ENCODE measurements around the gene LPCAT1. TPM values are rescaled to one million over a fixed set of nuclear protein-coding genes. Genes with fewer than 3 reads are reported as not detected.

Gene LPCAT1
- total RNA-seq, 2 donors from 2014 or later: 78.5 to 124 TPM

DNA sequence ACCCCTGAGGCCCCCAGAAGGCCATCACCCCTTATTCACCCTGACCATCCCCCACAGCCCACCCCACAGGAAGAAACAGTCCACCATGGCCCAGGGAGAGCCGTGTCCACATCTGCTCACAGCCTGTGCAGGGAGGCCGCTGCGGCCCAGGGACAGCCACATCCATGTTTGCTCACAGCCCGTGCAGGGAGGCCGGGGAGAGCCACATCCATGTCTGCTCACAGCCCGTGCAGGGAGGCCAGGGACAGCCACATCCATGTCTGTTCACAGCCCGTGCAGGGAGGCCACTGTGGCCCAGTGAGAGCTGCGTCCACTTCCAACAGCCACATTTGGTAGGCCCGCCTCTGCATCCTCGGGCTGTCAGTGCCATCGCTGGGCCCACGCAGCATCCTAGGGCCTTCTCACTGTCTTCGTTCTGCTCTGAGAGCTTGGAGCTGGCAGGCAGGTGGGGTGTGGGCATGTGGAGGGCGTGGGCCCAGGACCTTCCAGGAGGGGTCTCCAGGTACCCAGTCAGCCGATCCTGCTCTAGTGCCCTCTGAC lies 38.1 kb downstream of the LPCAT1 start:
- H3K36me3 Mint-ChIP-seq (ENCODE audit: low read depth): peaks cover 36% of the 10 kb centered on the region
- no peaks in the 10 kb centered on the region for H3K4me1 Mint-ChIP-seq

DNA sequence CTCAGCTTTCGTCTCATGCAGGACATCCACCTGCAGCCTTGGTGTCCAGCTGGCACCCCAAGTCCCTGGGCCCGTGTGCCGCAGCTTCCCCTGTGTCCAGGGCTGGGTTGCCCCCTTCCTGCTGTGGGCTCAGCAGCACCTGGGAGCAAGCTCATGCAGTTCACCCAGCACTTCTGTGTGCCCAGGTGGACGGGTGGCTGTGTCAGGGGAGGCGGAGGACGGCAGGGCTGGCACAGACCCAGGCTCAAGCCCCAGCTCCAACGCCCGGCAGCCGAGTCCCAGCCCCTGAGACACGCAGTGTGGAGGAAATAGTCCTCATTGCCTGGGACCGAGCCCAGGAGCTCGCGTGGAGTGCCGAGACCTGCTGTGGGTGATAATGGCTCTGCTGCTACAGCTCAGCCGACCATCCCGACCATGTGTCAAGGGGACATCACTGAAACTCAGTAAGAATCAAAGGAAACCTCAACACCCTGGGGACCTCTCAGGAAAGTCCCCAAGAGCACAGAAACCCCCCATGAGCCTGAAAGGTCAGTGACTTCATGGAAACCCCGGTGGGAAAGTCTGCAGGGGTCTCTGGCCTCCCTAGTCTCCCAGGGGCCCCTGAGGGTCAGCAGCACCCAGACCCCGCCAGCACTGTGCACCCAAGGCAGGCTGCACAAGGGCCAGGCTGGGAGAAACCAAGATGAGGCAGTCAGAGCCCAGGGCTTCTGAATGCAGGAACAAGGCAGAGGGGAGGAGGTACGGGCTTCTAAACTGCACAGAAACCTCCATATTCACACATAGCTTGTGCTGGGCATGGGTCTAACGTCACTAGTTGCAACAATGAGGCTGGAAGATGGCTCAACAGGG lies 38.8 kb downstream of the LPCAT1 start:
- Mint-ChIP-seq H3K36me3 (ENCODE audit: low read depth) (peaks cover 36% of the 10 kb centered on the region), H3K4me1 (no peaks in the 10 kb centered on the region), H3K27ac (no peak overlapping the region), H3K9me3 (no peaks in the 10 kb centered on the region), H3K4me3 (no peak overlapping the region), H3K27me3 (ENCODE audit: insufficient read depth) (no peaks in the 10 kb centered on the region)
- WGBS, 2 experiments (ENCODE audit: insufficient coverage in 1 of 2, insufficient read length in 1 of 2): 90 to 94% methylated on average over 16 to 19 of the region's 20 CpGs
- no peak for DNase-seq
- H3K27me3 ChIP-seq (ENCODE audit: control insufficient read depth, insufficient read depth, low read length, poor library complexity, severe bottlenecking): no peaks in the 10 kb centered on the region
- H3K4me3 ChIP-seq (ENCODE audit: low read length): no peak overlapping the region
- H3K4me1 ChIP-seq (ENCODE audit: control insufficient read depth, insufficient read depth, low read length): no peaks in the 10 kb centered on the region
- TF ChIP-seq, protein P1, sequence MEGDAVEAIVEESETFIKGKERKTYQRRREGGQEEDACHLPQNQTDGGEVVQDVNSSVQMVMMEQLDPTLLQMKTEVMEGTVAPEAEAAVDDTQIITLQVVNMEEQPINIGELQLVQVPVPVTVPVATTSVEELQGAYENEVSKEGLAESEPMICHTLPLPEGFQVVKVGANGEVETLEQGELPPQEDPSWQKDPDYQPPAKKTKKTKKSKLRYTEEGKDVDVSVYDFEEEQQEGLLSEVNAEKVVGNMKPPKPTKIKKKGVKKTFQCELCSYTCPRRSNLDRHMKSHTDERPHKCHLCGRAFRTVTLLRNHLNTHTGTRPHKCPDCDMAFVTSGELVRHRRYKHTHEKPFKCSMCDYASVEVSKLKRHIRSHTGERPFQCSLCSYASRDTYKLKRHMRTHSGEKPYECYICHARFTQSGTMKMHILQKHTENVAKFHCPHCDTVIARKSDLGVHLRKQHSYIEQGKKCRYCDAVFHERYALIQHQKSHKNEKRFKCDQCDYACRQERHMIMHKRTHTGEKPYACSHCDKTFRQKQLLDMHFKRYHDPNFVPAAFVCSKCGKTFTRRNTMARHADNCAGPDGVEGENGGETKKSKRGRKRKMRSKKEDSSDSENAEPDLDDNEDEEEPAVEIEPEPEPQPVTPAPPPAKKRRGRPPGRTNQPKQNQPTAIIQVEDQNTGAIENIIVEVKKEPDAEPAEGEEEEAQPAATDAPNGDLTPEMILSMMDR (conservative IDR thresholded peaks at IDR 0.05): no peak
- peaks cover 9% of the 10 kb centered on the region for H3K36me3 ChIP-seq (ENCODE audit: control insufficient read depth, insufficient read depth, low read length)
- no peak overlapping the region for H3K9ac ChIP-seq (ENCODE audit: extremely low read depth, low read length, poor library complexity, severe bottlenecking)
- no peak overlapping the region for H3K27ac ChIP-seq (ENCODE audit: low read depth, low read length)
- no peaks in the 10 kb centered on the region for H3K9me3 ChIP-seq (ENCODE audit: control insufficient read depth, low read length)

More for the DNA sequence above, 38.1 kb downstream of the LPCAT1 start:
- no peaks in the 10 kb centered on the region for H3K9me3 Mint-ChIP-seq
- Histone ChIP-seq H3K27ac (ENCODE audit: low read depth, low read length) (no peak overlapping the region), H3K36me3 (ENCODE audit: control insufficient read depth, insufficient read depth, low read length) (peaks cover 16% of the 10 kb centered on the region), H3K4me1 (ENCODE audit: control insufficient read depth, insufficient read depth, low read length) (no peaks in the 10 kb centered on the region), H3K9me3 (ENCODE audit: control insufficient read depth, low read length) (no peaks in the 10 kb centered on the region), H3K27me3 (ENCODE audit: control insufficient read depth, insufficient read depth, low read length, poor library complexity, severe bottlenecking) (no peaks in the 10 kb centered on the region), H3K4me3 (ENCODE audit: low read length) (no peak overlapping the region), H3K9ac (ENCODE audit: extremely low read depth, low read length, poor library complexity, severe bottlenecking) (no peak overlapping the region)
- H3K4me3 Mint-ChIP-seq: no peak overlapping the region
- DNase-seq: no peak
- TF ChIP-seq, protein P1 (conservative IDR thresholded peaks at IDR 0.05): no peak
- WGBS, 2 experiments (ENCODE audit: insufficient coverage in 1 of 2, insufficient read length in 1 of 2): 91 to 100% methylated on average over 6 to 15 of the region's 15 CpGs
- H3K27ac Mint-ChIP-seq: no peak overlapping the region
- H3K27me3 Mint-ChIP-seq (ENCODE audit: insufficient read depth): no peaks in the 10 kb centered on the region

DNA sequence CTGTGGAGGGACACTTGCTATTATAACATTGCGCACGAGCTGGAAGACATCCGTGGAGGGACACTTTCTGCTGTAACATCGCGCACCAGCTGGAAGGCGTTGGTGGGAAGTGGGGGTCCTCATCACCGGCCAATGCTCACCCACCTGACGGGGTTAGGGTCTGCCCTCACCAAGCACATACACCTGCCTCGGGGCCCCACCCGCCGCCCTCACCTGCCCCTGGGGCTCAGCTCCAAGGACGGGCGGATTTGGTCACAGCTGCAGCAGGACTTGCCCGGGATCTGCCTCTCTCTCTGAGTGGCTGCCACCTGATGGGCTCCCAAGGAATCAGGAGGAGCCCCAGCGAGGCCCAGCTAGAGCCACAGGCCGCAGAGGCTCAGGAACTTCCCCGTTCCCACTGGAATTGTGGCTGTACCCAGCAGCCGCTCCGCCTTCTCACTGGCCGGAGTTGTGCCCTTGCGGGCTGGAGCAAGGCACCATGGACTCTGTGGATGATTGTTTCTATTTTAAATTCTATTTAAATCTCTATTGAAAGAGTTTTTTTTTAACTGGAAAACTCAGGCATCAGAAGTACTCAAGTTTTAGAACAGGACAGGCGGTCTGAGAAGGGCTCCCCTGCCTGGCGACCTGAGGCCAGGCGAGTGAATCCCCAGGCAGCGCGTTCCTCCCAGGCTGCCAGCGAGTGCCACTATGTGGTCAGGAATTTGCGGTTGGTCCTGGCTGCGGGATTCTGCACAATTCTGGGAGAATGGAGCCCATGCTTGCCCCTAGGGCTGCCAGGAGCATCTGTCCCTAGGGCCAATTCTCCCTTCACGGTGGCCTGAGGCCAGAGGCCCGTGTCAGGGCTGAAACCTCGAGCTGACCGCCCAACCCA lies 39.7 kb downstream of the LPCAT1 start:
- H3K36me3 Mint-ChIP-seq (ENCODE audit: low read depth): peaks cover 33% of the 10 kb centered on the region

More for the DNA sequence above, 39.7 kb downstream of the LPCAT1 start:
- H3K4me1 ChIP-seq (ENCODE audit: control insufficient read depth, insufficient read depth, low read length): no peaks in the 10 kb centered on the region
- DNase-seq: no peak
- H3K4me3 ChIP-seq (ENCODE audit: low read length): no peak overlapping the region
- TF ChIP-seq, protein P1 (conservative IDR thresholded peaks at IDR 0.05): no peak
- WGBS, 2 experiments (ENCODE audit: insufficient coverage in 1 of 2, insufficient read length in 1 of 2): 90 to 92% methylated on average over 22 to 33 of the region's 33 CpGs
- Mint-ChIP-seq H3K27me3 (ENCODE audit: insufficient read depth) (no peaks in the 10 kb centered on the region), H3K27ac (no peak overlapping the region), H3K4me1 (no peaks in the 10 kb centered on the region), H3K9me3 (no peaks in the 10 kb centered on the region), H3K4me3 (no peak overlapping the region)
- peaks cover 12% of the 10 kb centered on the region for H3K36me3 ChIP-seq (ENCODE audit: control insufficient read depth, insufficient read depth, low read length)
- no peak overlapping the region for H3K27ac ChIP-seq (ENCODE audit: low read depth, low read length)
- no peaks in the 10 kb centered on the region for H3K27me3 ChIP-seq (ENCODE audit: control insufficient read depth, insufficient read depth, low read length, poor library complexity, severe bottlenecking)
- H3K9ac ChIP-seq (ENCODE audit: extremely low read depth, low read length, poor library complexity, severe bottlenecking): no peak overlapping the region
- no peaks in the 10 kb centered on the region for H3K9me3 ChIP-seq (ENCODE audit: control insufficient read depth, low read length)

All from endodermal cell (in vitro differentiated cells).